Natural killer cell (primary cell): Measurements from ENCODE around the gene POMGNT1. TPM values are rescaled to one million over a fixed set of nuclear protein-coding genes. Genes with fewer than 3 reads are reported as not detected.

Experiments used
- ATAC-seq, 3 donors: fragments of 150-1000 bp in 2 of 3; fragments of 200-7000 bp in 1 of 3; cut with Tn5 transposase; 1 replicate in 1 of 3; 2 replicates in 2 of 3; pipeline ENCODE4 v1.10.0; 2021; ENCODE audit warnings: mild to moderate bottlenecking in 2 of 3, moderate library complexity in 2 of 3
- DNase-seq, 2 donors: peaks; one replicate each; pipeline versions ENCODE4 v3.0.0 to v3.0.0-alpha.2; 2013 to 2021; ENCODE audit warnings: mixed read lengths in 1 of 2
- H3K27ac ChIP-seq: one replicate; pipeline ENCODE4 v1.5.1; 2013; ENCODE audit warnings: mild to moderate bottlenecking, low read length
- H3K27me3 ChIP-seq: one replicate; pipeline ENCODE4 v1.6.1; 2013; ENCODE audit warnings: low read length; ENCODE audit not compliant: control insufficient read depth, insufficient read depth
- H3K36me3 ChIP-seq: one replicate; pipeline ENCODE4 v1.6.1; 2013; ENCODE audit warnings: low read length; ENCODE audit not compliant: control insufficient read depth, insufficient read depth
- H3K4me1 ChIP-seq: one replicate; pipeline ENCODE4 v1.6.1; 2013; ENCODE audit warnings: low read length; ENCODE audit not compliant: control insufficient read depth, insufficient read depth
- H3K4me3 ChIP-seq: one replicate; pipeline ENCODE4 v1.5.1; 2013; ENCODE audit warnings: low read length
- H3K9me3 ChIP-seq: one replicate; pipeline ENCODE4 v1.6.1; 2013; ENCODE audit warnings: low read length; ENCODE audit not compliant: control insufficient read depth, insufficient read depth
- H3K27ac Mint-ChIP-seq, 2 donors: one replicate each; pipeline ENCODE4 v1.8.0; 2022; ENCODE audit warnings: mild to moderate bottlenecking in 2 of 2, mixed read lengths in 2 of 2, moderate library complexity in 1 of 2
- H3K27me3 Mint-ChIP-seq, 2 donors: one replicate each; pipeline ENCODE4 v1.8.0; 2022; ENCODE audit warnings: low read depth in 2 of 2, mixed read lengths in 2 of 2
- H3K36me3 Mint-ChIP-seq: one replicate; pipeline ENCODE4 v1.8.0; 2022; ENCODE audit warnings: mixed read lengths
- H3K4me1 Mint-ChIP-seq, 2 donors: one replicate each; pipeline ENCODE4 v1.8.0; 2022; ENCODE audit warnings: mixed read lengths in 2 of 2
- H3K4me3 Mint-ChIP-seq: one replicate; pipeline ENCODE4 v1.8.0; 2022; ENCODE audit warnings: mild to moderate bottlenecking, moderate library complexity, mixed read lengths
- H3K9me3 Mint-ChIP-seq, 2 donors: one replicate each; pipeline ENCODE4 v1.8.0; 2022; ENCODE audit warnings: mixed read lengths in 2 of 2
- CTCF ChIP-seq: fragments of 200-600 bp; IDR thresholded peaks from one replicate; pipeline ENCODE4 v1.8.0; 2022; ENCODE audit warnings: antibody characterized with exemption
- WGBS: methylation state at CpG from one replicate; pipeline ENCODE4 v1.1.7; 2013; ENCODE audit warnings: missing lambda C conversion rate; ENCODE audit not compliant: insufficient coverage; 5-methylcytosine and 5-hydroxymethylcytosine counted together
- intact Hi-C: fragments of 100-400 bp; cut with micrococcal nuclease; formaldehyde crosslinking; loops from one replicate; pipeline ENCODE4 v1.14.2; 2022
- total RNA-seq, 4 donors: library from RNA; stranded (reverse); fragments of 120-200 nt in 1 of 4; gene quantifications; one replicate each; pipeline versions ENCODE4 v1.2.3 to v1.2.4, GENCODE V29; 2013 to 2022

POMGNT1 gene
- total RNA-seq, 3 donors from 2014 or later (not counting 1 experiment from before 2014, with no cell fraction given): 35.8 to 51.3 (median 47.0) TPM

GRCh38 chr1:46157916-46158311 is 40.3 kb downstream of the POMGNT1 start:
- no peak for DNase-seq
- H3K27me3 Mint-ChIP-seq: no peaks in the 10 kb centered on the region
- Histone ChIP-seq H3K27me3 (no peaks in the 10 kb centered on the region), H3K9me3 (no peaks in the 10 kb centered on the region), H3K4me1 (no peaks in the 10 kb centered on the region), H3K36me3 (no peaks in the 10 kb centered on the region), H3K4me3 (no peak overlapping the region), H3K27ac (no peak overlapping the region)
- H3K27ac Mint-ChIP-seq: no peak overlapping the region
- intact Hi-C loops: no loop called here
- H3K9me3 Mint-ChIP-seq: no peaks in the 10 kb centered on the region
- H3K4me3 Mint-ChIP-seq: no peak overlapping the region
- no peaks in the 10 kb centered on the region for H3K36me3 Mint-ChIP-seq
- no peak for ATAC-seq
- TF ChIP-seq CTCF: no peak
- no peaks in the 10 kb centered on the region for H3K4me1 Mint-ChIP-seq
- 82% methylated on average over 1 of the region's 1 CpG for WGBS

GRCh38 chr1:46153732-46154131 is 44.5 kb downstream of the POMGNT1 start:
- no peaks in the 10 kb centered on the region for H3K9me3 Mint-ChIP-seq
- Histone ChIP-seq H3K9me3 (no peaks in the 10 kb centered on the region), H3K4me1 (no peaks in the 10 kb centered on the region), H3K27ac (no peak overlapping the region), H3K4me3 (no peak overlapping the region), H3K27me3 (no peaks in the 10 kb centered on the region), H3K36me3 (no peaks in the 10 kb centered on the region)
- no peaks in the 10 kb centered on the region for H3K36me3 Mint-ChIP-seq
- H3K27me3 Mint-ChIP-seq: peaks cover 0 to 3% of the 10 kb centered on the region in 2 donors
- no peaks in the 10 kb centered on the region for H3K4me1 Mint-ChIP-seq
- DNase-seq (no peak), ATAC-seq (no peak)
- TF ChIP-seq CTCF: no peak
- 90% methylated on average over 1 of the region's 1 CpG for WGBS
- intact Hi-C loops: no loop called here
- H3K27ac Mint-ChIP-seq: no peak overlapping the region
- H3K4me3 Mint-ChIP-seq: no peak overlapping the region

- DNase-seq: no peak
- WGBS: 90% methylated on average over 1 of the region's 1 CpG
- Histone ChIP-seq H3K4me3 (no peak overlapping the region), H3K9me3 (no peaks in the 10 kb centered on the region), H3K36me3 (no peaks in the 10 kb centered on the region), H3K27me3 (no peaks in the 10 kb centered on the region), H3K4me1 (no peaks in the 10 kb centered on the region), H3K27ac (no peak overlapping the region)
- intact Hi-C loops: no loop called here
- Mint-ChIP-seq H3K4me3 (no peak overlapping the region), H3K9me3 (no peaks in the 10 kb centered on the region), H3K4me1 (no peaks in the 10 kb centered on the region), H3K27ac (no peak overlapping the region), H3K27me3 (peaks cover 0 to 3% of the 10 kb centered on the region in 2 donors), H3K36me3 (no peaks in the 10 kb centered on the region)
- TF ChIP-seq CTCF: no peak
- ATAC-seq: no peak
Measured at GRCh38 chr1:46153228-46153627, 45.0 kb downstream of the POMGNT1 start.

- peaks cover 0 to 5% of the 10 kb centered on the region in 2 donors for H3K27me3 Mint-ChIP-seq
- no peaks in the 10 kb centered on the region for H3K36me3 Mint-ChIP-seq
- Histone ChIP-seq H3K4me3 (no peak overlapping the region), H3K36me3 (no peaks in the 10 kb centered on the region), H3K9me3 (no peaks in the 10 kb centered on the region), H3K27ac (no peak overlapping the region), H3K4me1 (no peaks in the 10 kb centered on the region), H3K27me3 (no peaks in the 10 kb centered on the region)
- TF ChIP-seq CTCF: no peak
- no peak overlapping the region for H3K4me3 Mint-ChIP-seq
- ATAC-seq (no peak), DNase-seq (no peak)
- intact Hi-C loops: no loop called here
- no peak overlapping the region for H3K27ac Mint-ChIP-seq
- WGBS: 84% methylated on average over 3 of the region's 3 CpGs
- no peaks in the 10 kb centered on the region for H3K9me3 Mint-ChIP-seq
- no peaks in the 10 kb centered on the region for H3K4me1 Mint-ChIP-seq
Measured at GRCh38 chr1:46152016-46152415, 46.2 kb downstream of the POMGNT1 start.
